Measurements from ENCODE around the gene VTI1A.
"Not testable (repeated sequence)": the region's sequence is repeated elsewhere in the genome, so short reads cannot be mapped to it uniquely, and the experiment has no call there.

VTI1A gene

GRCh38 chr10:112857493-112857892 is 410.5 kb downstream of the VTI1A start:
- peaks cover 55% of the 10 kb centered on the region for H3K27me3 ChIP-seq (replicated peaks; ENCODE audit: control insufficient read depth, insufficient read depth, low read length)
- H3K9me3 ChIP-seq (ENCODE audit: control insufficient read depth, low read length): peaks cover 13% of the 10 kb centered on the region
- no peaks in the 10 kb centered on the region for H3K4me1 ChIP-seq (ENCODE audit: control insufficient read depth, insufficient read depth, low read length)
- H3K36me3 ChIP-seq (ENCODE audit: control insufficient read depth, insufficient read depth, low read length, severe bottlenecking): no peaks in the 10 kb centered on the region
- no peak overlapping the region for H3K4me3 ChIP-seq (ENCODE audit: low read length)
- no peak for DNase-seq (ENCODE audit: low read depth)
- H3K9ac ChIP-seq (ENCODE audit: low read length): no peak overlapping the region

GRCh38 chr10:112858986-112859651 is 412.1 kb downstream of the VTI1A start:
- Histone ChIP-seq H3K4me1 (ENCODE audit: control insufficient read depth, insufficient read depth, low read length) (no peaks in the 10 kb centered on the region), H3K36me3 (ENCODE audit: control insufficient read depth, insufficient read depth, low read length, severe bottlenecking) (no peaks in the 10 kb centered on the region), H3K4me3 (ENCODE audit: low read length) (no peak overlapping the region), H3K9ac (ENCODE audit: low read length) (no peak overlapping the region), H3K9me3 (ENCODE audit: control insufficient read depth, low read length) (peaks cover 20% of the 10 kb centered on the region), H3K27me3 (replicated peaks; ENCODE audit: control insufficient read depth, insufficient read depth, low read length) (peaks cover 55% of the 10 kb centered on the region)
- no peak for DNase-seq (ENCODE audit: low read depth)

GRCh38 chr10:112859793-112860192 is 412.8 kb downstream of the VTI1A start:
- Histone ChIP-seq H3K9me3 (ENCODE audit: control insufficient read depth, low read length) (peaks cover 27% of the 10 kb centered on the region), H3K4me3 (ENCODE audit: low read length) (no peak overlapping the region), H3K27me3 (replicated peaks; ENCODE audit: control insufficient read depth, insufficient read depth, low read length) (peaks cover 50% of the 10 kb centered on the region), H3K9ac (ENCODE audit: low read length) (no peak overlapping the region), H3K36me3 (ENCODE audit: control insufficient read depth, insufficient read depth, low read length, severe bottlenecking) (no peaks in the 10 kb centered on the region), H3K4me1 (ENCODE audit: control insufficient read depth, insufficient read depth, low read length) (no peaks in the 10 kb centered on the region)
- DNase-seq (ENCODE audit: low read depth): no peak

- H3K36me3 ChIP-seq (ENCODE audit: control insufficient read depth, insufficient read depth, low read length, severe bottlenecking); H3K9ac ChIP-seq (ENCODE audit: low read length); H3K4me1 ChIP-seq (ENCODE audit: control insufficient read depth, insufficient read depth, low read length); DNase-seq (ENCODE audit: low read depth); H3K4me3 ChIP-seq (ENCODE audit: low read length): not testable (repeated sequence)
- H3K27me3 ChIP-seq (replicated peaks; ENCODE audit: control insufficient read depth, insufficient read depth, low read length): peaks cover 26% of the 10 kb centered on the region
- peaks cover 24% of the 10 kb centered on the region for H3K9me3 ChIP-seq (ENCODE audit: control insufficient read depth, low read length)
These were observed 416.4 kb downstream of the VTI1A start for GRCh38 chr10:112863461-112863860.

Measured in adipocyte (in vitro differentiated cells).